Liver (tissue), 9 donors: ENCODE results near the gene VPS11. TPM values are rescaled to one million over a fixed set of nuclear protein-coding genes. Genes with fewer than 3 reads are reported as not detected.
A peak's percentile ranks its signal among the peaks of the same experiment; 100 is the strongest.
"Not testable (repeated sequence)": the region's sequence is repeated elsewhere in the genome, so short reads cannot be mapped to it uniquely, and the experiment has no call there.

Experiments
- DNase-seq: peaks from one replicate; pipeline ENCODE4 v3.0.0-alpha.2; 2017; ENCODE audit warnings: low spot score
- H3K27ac ChIP-seq, 2 donors: one replicate each; pipeline ENCODE4 v1.7.0; 2013; ENCODE audit warnings: inconsistent platforms in 2 of 2, low read length in 2 of 2, control low read depth in 1 of 2, low read depth in 1 of 2, mild to moderate bottlenecking in 1 of 2
- H3K27me3 ChIP-seq, 4 donors: one replicate each; pipeline versions ENCODE4 v1.6.1 to v1.7.0; 2013; ENCODE audit warnings: low read length in 3 of 4, inconsistent platforms in 1 of 4, mild to moderate bottlenecking in 1 of 4, moderate library complexity in 1 of 4; ENCODE audit not compliant: control insufficient read depth in 4 of 4, insufficient read depth in 4 of 4
- H3K36me3 ChIP-seq, 4 donors: one replicate each; pipeline versions ENCODE4 v1.6.1 to v1.7.0; 2013; ENCODE audit warnings: low read length in 3 of 4, mild to moderate bottlenecking in 3 of 4, low read depth in 1 of 4, moderate library complexity in 1 of 4; ENCODE audit not compliant: control insufficient read depth in 4 of 4, insufficient read depth in 3 of 4
- H3K4me1 ChIP-seq, 4 donors: one replicate each; pipeline versions ENCODE4 v1.6.1 to v1.7.0; 2013; ENCODE audit warnings: low read length in 3 of 4, mild to moderate bottlenecking in 3 of 4, moderate library complexity in 1 of 4; ENCODE audit not compliant: control insufficient read depth in 4 of 4, insufficient read depth in 4 of 4
- H3K4me3 ChIP-seq, 3 donors: one replicate each; pipeline versions ENCODE4 v1.6.1 to v1.7.0; 2013; ENCODE audit warnings: low read length in 3 of 3, control low read depth in 1 of 3, low read depth in 1 of 3, mild to moderate bottlenecking in 1 of 3
- H3K9ac ChIP-seq, 2 donors: one replicate each; pipeline ENCODE4 v1.7.0; 2013; ENCODE audit warnings: low read length in 2 of 2, mild to moderate bottlenecking in 2 of 2, moderate library complexity in 2 of 2, control low read depth in 1 of 2, low read depth in 1 of 2
- H3K9me3 ChIP-seq, 4 donors: one replicate each; pipeline versions ENCODE4 v1.6.1 to v1.7.0; 2013; ENCODE audit warnings: low read length in 3 of 4; ENCODE audit not compliant: control insufficient read depth in 4 of 4
- ATF3 ChIP-seq: IDR thresholded peaks from 2 replicates; pipeline ENCODE4 v1.6.1; 2016; ENCODE audit warnings: antibody characterized with exemption
- CTCF ChIP-seq: fragments of 150-350 bp; IDR thresholded peaks from 2 replicates; pipeline ENCODE4 v1.5.1; 2017; ENCODE audit warnings: improper control_type of control experiment, low read depth, low read length; ENCODE audit not compliant: missing input control
- EGR1 ChIP-seq, 2 donors: IDR thresholded peaks; 2 replicates each; pipeline ENCODE4 v1.6.1; 2016 to 2018; ENCODE audit warnings: antibody characterized with exemption in 2 of 2, low read depth in 2 of 2
- FOXA1 ChIP-seq: IDR thresholded peaks from 2 replicates; pipeline ENCODE4 v1.6.1; 2016; ENCODE audit warnings: antibody characterized with exemption
- FOXA2 ChIP-seq: IDR thresholded peaks from 2 replicates; pipeline ENCODE4 v1.6.1; 2016; ENCODE audit warnings: antibody characterized with exemption
- GABPA ChIP-seq, 2 donors: IDR thresholded peaks in 1 of 2; conservative IDR thresholded peaks in 1 of 2; 2 replicates each; pipeline ENCODE4 v1.6.1; 2016; ENCODE audit warnings: antibody characterized with exemption in 2 of 2, mild to moderate bottlenecking in 1 of 2, moderate library complexity in 1 of 2
- HNF4A ChIP-seq, 2 donors: conservative IDR thresholded peaks; 2 replicates each; pipeline ENCODE4 v1.6.1; 2016; ENCODE audit warnings: antibody characterized with exemption in 2 of 2, mild to moderate bottlenecking in 2 of 2
- HNF4G ChIP-seq: IDR thresholded peaks from 2 replicates; pipeline ENCODE4 v1.6.1; 2016; ENCODE audit warnings: antibody characterized with exemption
- JUND ChIP-seq, 2 donors: IDR thresholded peaks; 2 replicates each; pipeline ENCODE4 v1.6.1; 2016; ENCODE audit warnings: antibody characterized with exemption in 2 of 2
- MAX ChIP-seq: IDR thresholded peaks from 2 replicates; pipeline ENCODE4 v1.6.1; 2016; ENCODE audit warnings: antibody characterized with exemption
- NR2F2 ChIP-seq: IDR thresholded peaks from 2 replicates; pipeline ENCODE4 v1.6.1; 2016; ENCODE audit warnings: antibody characterized with exemption
- RAD21 ChIP-seq, 2 donors: IDR thresholded peaks; 2 replicates each; pipeline ENCODE4 v1.6.1; 2016; ENCODE audit warnings: antibody characterized with exemption in 2 of 2, mild to moderate bottlenecking in 2 of 2
- REST ChIP-seq: IDR thresholded peaks from 2 replicates; pipeline ENCODE4 v1.6.1; 2016; ENCODE audit warnings: antibody characterized with exemption, mild to moderate bottlenecking
- RXRA ChIP-seq, 2 donors: IDR thresholded peaks; 2 replicates each; pipeline ENCODE4 v1.6.1; 2017 to 2018; ENCODE audit warnings: antibody characterized with exemption in 2 of 2, mild to moderate bottlenecking in 1 of 2
- SP1 ChIP-seq: IDR thresholded peaks from 2 replicates; pipeline ENCODE4 v1.6.1; 2018; ENCODE audit warnings: antibody characterized with exemption, mild to moderate bottlenecking
- TAF1 ChIP-seq: conservative IDR thresholded peaks from 2 replicates; pipeline ENCODE4 v1.6.1; 2016; ENCODE audit warnings: antibody characterized with exemption, mild to moderate bottlenecking
- YY1 ChIP-seq: IDR thresholded peaks from 2 replicates; pipeline ENCODE4 v1.6.1; 2016; ENCODE audit warnings: antibody characterized with exemption, mild to moderate bottlenecking
- ZBTB33 ChIP-seq: IDR thresholded peaks from 2 replicates; pipeline ENCODE4 v1.6.1; 2016; ENCODE audit warnings: antibody characterized with exemption
- WGBS: extraction: QIAGEN DNeasy Blood & Tissue Kit; methylation state at CpG from one replicate; pipeline ENCODE4 v1.1.7; 2013; 5-methylcytosine and 5-hydroxymethylcytosine counted together
- polyA plus RNA-seq, 2 donors: library from polyadenylated mRNA; stranded (reverse) in 1 of 2; unstranded in 1 of 2; fragments of 200-250 nt in 1 of 2; fragments of >200 nt in 1 of 2; fragmentation: Nextera tagmentation in 1 of 2; extraction: Ambion mirVana in 1 of 2; gene quantifications; one replicate each; pipeline versions ENCODE4 v1.2.1 to v1.2.3, GENCODE V29; 2013 to 2015
- total RNA-seq, 2 donors: library from RNA; depleted of rRNA; stranded (reverse); fragments of >200 nt; gene quantifications; one replicate each; pipeline ENCODE4 v1.2.3, GENCODE V29; 2014
- donor health status: healthy.
- donor health status: healthy.
- donor health status: healthy.
- donor health status: healthy.
- donor health status: healthy.

The VPS11 gene
- total and polyA plus RNA-seq, 4 donors = 7.2 to 17.4 (median 12.2) TPM

- H3K27ac ChIP-seq = peak within 1 kb of the TSS; percentile 89 to 90
- H3K9me3 ChIP-seq = no peaks in the 10 kb centered on the region
- under 1% methylated on average over 32 of the region's 32 CpGs for WGBS
- H3K4me3 ChIP-seq = peak within 1 kb of the TSS; percentile 81 to 98 (median 94)
- peaks cover 0 to 34% (median 25%) of the 10 kb centered on the region in 4 donors for H3K4me1 ChIP-seq
- no peaks in the 10 kb centered on the region for H3K27me3 ChIP-seq
- H3K9ac ChIP-seq = peak within 1 kb of the TSS; percentile 82 to 84
- DNase-seq = peak; percentile 85
- no peak for TF ChIP-seq CTCF
- peak; percentile 59 for TF ChIP-seq SP1
- TF ChIP-seq ATF3 = no peak
- peak in 1 of 2 donors; percentile 39 for TF ChIP-seq EGR1 (IDR thresholded peaks at IDR 0.05; ENCODE audit: low read depth in 2 of 2)
- TF ChIP-seq REST = no peak
- TF ChIP-seq GABPA (IDR thresholded peaks at IDR 0.05 in 1 of 2, conservative IDR thresholded peaks at IDR 0.05 in 1 of 2) = peak; percentile 81 to 92
- peak; percentile 33 for TF ChIP-seq TAF1
- no peak for TF ChIP-seq FOXA1
- TF ChIP-seq JUND (IDR thresholded peaks at IDR 0.05) = no peak
- TF ChIP-seq RXRA (IDR thresholded peaks at IDR 0.05) = peak in 1 of 2 donors; percentile 54
- no peak for TF ChIP-seq FOXA2
- TF ChIP-seq HNF4G = no peak
- peak; percentile 85 for TF ChIP-seq NR2F2
- TF ChIP-seq YY1 = peak; percentile 100
- TF ChIP-seq RAD21 (IDR thresholded peaks at IDR 0.05) = no peak
- TF ChIP-seq MAX = peak; percentile 98
- TF ChIP-seq ZBTB33 = peak; percentile 43
- TF ChIP-seq HNF4A (conservative IDR thresholded peaks at IDR 0.05) = peak; percentile 21 to 26
- H3K36me3 ChIP-seq = peaks cover 4 to 15% (median 10%) of the 10 kb centered on the region in 4 donors
Measured at GRCh38 chr11:119101759-119102423, 34.3 kb downstream of the VPS11 start, which contains the start of gene DPAGT1. DPAGT1 (minus strand) TSS chr11:119101853; CDS start chr11:119101655, 198 bp downstream.

GRCh38 chr11:119103161-119103664 is 35.6 kb downstream of the VPS11 start:
- WGBS = 88% methylated on average over 18 of the region's 18 CpGs
- not testable (repeated sequence) for H3K4me3 ChIP-seq, H3K27ac ChIP-seq, DNase-seq, H3K27me3 ChIP-seq, H3K36me3 ChIP-seq, H3K9ac ChIP-seq, H3K9me3 ChIP-seq
- H3K4me1 ChIP-seq = peaks cover 2 to 40% (median 30%) of the 10 kb centered on the region in 4 donors
